SK-N-SH (cell line): ENCODE measurements around the gene ADCY4. TPM values are rescaled to one million over a fixed set of nuclear protein-coding genes. Genes with fewer than 3 reads are reported as not detected.

Experiments
- CTCF ChIA-PET: fragments of 300-600, 350-600 bp; formaldehyde crosslinking; extraction: SDS; loops from one replicate; lab custom pipeline; 2021; lab: Yijun Ruan, JAX
- POLR2A ChIA-PET: fragments of 350-600 bp; sonication (Branson Sonifier 250); formaldehyde crosslinking; extraction: SDS; loops from one replicate; lab custom pipeline; 2020; ENCODE audit warnings: antibody characterized with exemption, inconsistent platforms; lab: Yijun Ruan, JAX
- DNase-seq: peaks from one replicate; pipeline ENCODE4 v3.0.0; 2012
- H2AFZ ChIP-seq: fragments of 200-600 bp; sonication (generic); 2 replicates; pipeline ENCODE4 v1.8.1; 2016; ENCODE audit warnings: antibody characterized with exemption, mild to moderate bottlenecking, low read depth
- H3F3A ChIP-seq: fragments of 200-600 bp; sonication (generic); replicated peaks from 2 replicates; pipeline ENCODE3; 2016; ENCODE audit warnings: antibody characterized with exemption, mild to moderate bottlenecking; ENCODE audit not compliant: insufficient read depth
- H3K27ac ChIP-seq, 2 experiments: fragments of 200-500 bp in 1 of 2; fragments of 200-600 bp in 1 of 2; sonication (Bioruptor generic) in 1 of 2; sonication (generic), shearing (Covaris generic) in 1 of 2; 2 replicates each; pipeline versions ENCODE4 v1.5.1 to v1.6.1; 2014 to 2016; ENCODE audit warnings: low read depth in 2 of 2, inconsistent platforms in 1 of 2, low read length in 1 of 2, mild to moderate bottlenecking in 1 of 2, mixed read lengths in 1 of 2
- H3K27me3 ChIP-seq: fragments of 200-600 bp; sonication (generic), shearing (Covaris generic); 2 replicates; pipeline ENCODE4 v1.6.1; 2016; ENCODE audit warnings: mixed run types; ENCODE audit not compliant: insufficient read depth
- H3K36me3 ChIP-seq, 2 experiments: fragments of 200-500 bp in 1 of 2; fragments of 200-600 bp in 1 of 2; sonication (Bioruptor generic) in 1 of 2; sonication (generic) in 1 of 2; replicated peaks in 1 of 2; 2 replicates each; pipeline versions ENCODE3 to v1.5.1; 2014 to 2016; ENCODE audit warnings: low read length in 1 of 2, mild to moderate bottlenecking in 1 of 2; ENCODE audit not compliant: insufficient read depth in 2 of 2, control insufficient read depth in 1 of 2
- H3K4me1 ChIP-seq, 2 experiments: fragments of 200-500 bp in 1 of 2; fragments of 200-600 bp in 1 of 2; sonication (Bioruptor generic) in 1 of 2; sonication (generic), shearing (Covaris generic) in 1 of 2; 2 replicates each; pipeline versions ENCODE4 v1.5.1 to v1.6.1; 2014 to 2016; ENCODE audit warnings: low read depth in 1 of 2, low read length in 1 of 2, mixed run types in 1 of 2; ENCODE audit not compliant: insufficient read depth in 2 of 2, control insufficient read depth in 1 of 2
- H3K4me2 ChIP-seq: fragments of 200-600 bp; sonication (generic), shearing (Covaris generic); 2 replicates; pipeline ENCODE4 v1.6.1; 2017; ENCODE audit warnings: mixed run types
- H3K4me3 ChIP-seq, 2 experiments: fragments of 200-500 bp in 1 of 2; fragments of 200-600 bp in 1 of 2; sonication (Bioruptor generic) in 1 of 2; sonication (generic), shearing (Covaris generic) in 1 of 2; 2 replicates each; pipeline versions ENCODE4 v1.5.1 to v1.8.1; 2014 to 2016; ENCODE audit warnings: low read depth in 2 of 2, inconsistent platforms in 1 of 2, low read length in 1 of 2, mild to moderate bottlenecking in 1 of 2, mixed read lengths in 1 of 2, moderate library complexity in 1 of 2
- H3K79me2 ChIP-seq: fragments of 200-600 bp; sonication (generic); 2 replicates; pipeline ENCODE4 v1.8.1; 2017; ENCODE audit warnings: mild to moderate bottlenecking; ENCODE audit not compliant: insufficient read depth
- H3K9ac ChIP-seq: fragments of 200-600 bp; sonication (generic); 2 replicates; pipeline ENCODE4 v1.6.1; 2017; ENCODE audit warnings: mixed run types
- H3K9me2 ChIP-seq: fragments of 200-600 bp; sonication (generic); 2 replicates; pipeline ENCODE4 v1.6.1; 2017; ENCODE audit warnings: mixed run types
- H3K9me3 ChIP-seq: fragments of 200-600 bp; sonication (generic); 2 replicates; pipeline ENCODE4 v1.6.1; 2017; ENCODE audit warnings: mixed run types, mild to moderate bottlenecking, moderate library complexity
- H4K20me1 ChIP-seq: fragments of 200-600 bp; sonication (generic); 2 replicates; pipeline ENCODE4 v1.6.1; 2017; ENCODE audit warnings: mild to moderate bottlenecking, mixed run types; ENCODE audit not compliant: insufficient read depth
- CHD2 ChIP-seq: fragments of 150-350 bp; IDR thresholded peaks from 2 replicates; pipeline ENCODE4 v1.6.1; 2018; ENCODE audit warnings: low read length; ENCODE audit not compliant: partially characterized antibody
- ELF1 ChIP-seq: IDR thresholded peaks from 2 replicates; pipeline ENCODE4 v1.4.0; 2012
- EP300 ChIP-seq, 2 experiments: IDR thresholded peaks; 2 replicates each; pipeline versions ENCODE4 v1.4.0 to v1.6.1; 2012; ENCODE audit warnings: borderline replicate concordance in 1 of 2, low read depth in 1 of 2, low read length in 1 of 2
- EZH2phosphoT487 ChIP-seq: fragments of 200-600 bp; sonication (generic); IDR thresholded peaks from 2 replicates; pipeline ENCODE4 v1.6.1; 2017; ENCODE audit warnings: low read depth, mixed run types, mild to moderate bottlenecking, antibody characterized with exemption, moderate library complexity, borderline replicate concordance
- FOSL2 ChIP-seq: IDR thresholded peaks from 2 replicates; pipeline ENCODE4 v1.4.0; 2012; ENCODE audit warnings: low read depth, mild to moderate bottlenecking, moderate library complexity, borderline replicate concordance
- GABPA ChIP-seq: IDR thresholded peaks from 2 replicates; pipeline ENCODE4 v1.4.0; 2012; ENCODE audit warnings: low read depth, mild to moderate bottlenecking
- GATA2 ChIP-seq: sonication (generic); formaldehyde crosslinking; IDR thresholded peaks from 2 replicates; pipeline ENCODE4 v1.5.0; 2020; ENCODE audit warnings: mild to moderate bottlenecking, missing genetic modification reagents
- JUND ChIP-seq: IDR thresholded peaks from 2 replicates; pipeline ENCODE4 v1.4.0; 2012
- POLR2AphosphoS5 ChIP-seq: IDR thresholded peaks from 2 replicates; pipeline ENCODE4 v1.6.1; 2012; ENCODE audit warnings: low read depth, low read length
- RAD21 ChIP-seq: IDR thresholded peaks from 2 replicates; pipeline ENCODE4 v1.6.1; 2012; ENCODE audit warnings: mild to moderate bottlenecking, low read length
- SMC3 ChIP-seq: IDR thresholded peaks from 2 replicates; pipeline ENCODE4 v1.6.1; 2012; ENCODE audit warnings: low read depth, low read length, improper control_type of control experiment
- TAF1 ChIP-seq: IDR thresholded peaks from 2 replicates; pipeline ENCODE4 v1.6.1; 2012; ENCODE audit warnings: low read depth, mild to moderate bottlenecking, low read length, moderate library complexity, borderline replicate concordance
- TEAD4 ChIP-seq: IDR thresholded peaks from 2 replicates; pipeline ENCODE4 v1.4.0; 2012; ENCODE audit warnings: mild to moderate bottlenecking, borderline replicate concordance; ENCODE audit not compliant: insufficient read depth
- WGBS: methylation state at CpG from one replicate; pipeline ENCODE4 v1.1.6; 2017; ENCODE audit warnings: low lambda C conversion rate; 5-methylcytosine and 5-hydroxymethylcytosine counted together
- polyA plus RNA-seq, 3 experiments: library from polyadenylated mRNA; depleted of rRNA; stranded (reverse); fragments of >200 nt; gene quantifications; 2 replicates each; pipeline ENCODE4 v1.2.3, GENCODE V29; 2012
- TF ChIP-seq, protein P1 (sequence below): IDR thresholded peaks from 2 replicates; pipeline ENCODE4 v1.6.1; 2012; ENCODE audit warnings: mild to moderate bottlenecking, low read depth, low read length, moderate library complexity
- TF ChIP-seq, protein P2 (sequence below): IDR thresholded peaks from 2 replicates; pipeline ENCODE4 v1.4.0; 2012; ENCODE audit warnings: low read depth, borderline replicate concordance
- TF ChIP-seq, protein P3 (sequence below): IDR thresholded peaks from 2 replicates; pipeline ENCODE4; 2012
- TF ChIP-seq, protein P4 (sequence below): IDR thresholded peaks from 2 replicates; pipeline ENCODE4 v1.4.0; 2012; ENCODE audit warnings: low read depth, borderline replicate concordance

Gene ADCY4
- polyA plus RNA-seq, 1 of the 3 experiments (the other 2 are of a cell fraction), result 0.08 TPM

DNA sequence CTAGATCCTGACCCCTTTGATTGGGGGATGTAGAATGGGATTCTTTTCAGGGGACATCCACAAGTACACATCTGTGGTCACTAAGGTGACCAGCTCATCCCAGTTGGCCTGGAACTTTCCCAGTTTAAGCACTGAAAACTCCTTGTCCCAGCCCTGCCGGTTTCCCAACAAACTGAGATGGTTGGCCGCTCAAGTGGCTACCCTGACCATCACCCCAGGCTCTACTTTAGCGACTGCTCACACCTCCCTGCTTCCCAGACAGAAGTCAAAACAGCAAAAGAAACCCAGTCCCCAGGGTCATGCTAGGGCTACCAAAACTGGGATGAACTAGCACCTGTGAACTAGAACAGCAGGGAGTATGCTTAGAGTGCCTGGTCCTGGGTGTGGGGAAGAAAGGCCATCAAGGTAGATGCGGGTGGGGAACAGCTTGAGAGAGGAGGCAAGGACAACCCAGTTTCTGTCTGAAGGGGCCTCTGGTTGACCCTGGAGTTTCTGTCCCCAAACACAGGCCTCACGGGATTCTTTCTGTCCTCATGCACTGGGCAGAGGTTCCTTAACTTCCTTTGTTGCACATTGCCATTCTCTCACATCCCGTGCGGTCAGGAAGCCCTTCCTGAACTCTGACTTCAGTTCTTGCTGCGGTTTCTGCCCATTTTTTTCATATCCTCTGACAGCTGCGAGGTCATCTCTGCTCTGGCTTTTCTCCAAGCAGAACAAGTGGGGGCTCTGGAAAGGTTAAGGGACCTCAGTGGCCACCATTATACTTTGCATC is 21.9 kb downstream of the ADCY4 start:
- Histone ChIP-seq H3K9ac (no peak overlapping the region), H2AFZ (no peak overlapping the region), H3F3A (peaks cover 13% of the 10 kb centered on the region), H3K36me3 (peaks cover 6 to 23% of the 10 kb centered on the region in 2 experiments), H3K79me2 (no peaks in the 10 kb centered on the region), H3K4me3 (no peak overlapping the region), H3K9me3 (no peaks in the 10 kb centered on the region), H3K4me2 (no peak overlapping the region), H3K4me1 (peaks cover 2 to 8% of the 10 kb centered on the region in 2 experiments; a peak in 2 of 4 replicates), H3K9me2 (no peaks in the 10 kb centered on the region), H4K20me1 (no peaks in the 10 kb centered on the region), H3K27me3 (no peaks in the 10 kb centered on the region), H3K27ac (no peak overlapping the region)
- no peak for TF ChIP-seq EP300 (IDR thresholded peaks at IDR 0.05; ENCODE audit: borderline replicate concordance in 1 of 2, low read depth in 1 of 2, low read length in 1 of 2)
- 80% methylated on average over 7 of the region's 9 CpGs for WGBS
- ChIA-PET CTCF (interaction anchor here (1.0 to 2.5 kb wide), 7 partner anchors 9 to 124 kb away, joined by 3 to 19 read pairs (median 5); partner anchors contain the start of gene TINF2), POLR2A (no interaction called here)
- DNase-seq, result no peak

DNA sequence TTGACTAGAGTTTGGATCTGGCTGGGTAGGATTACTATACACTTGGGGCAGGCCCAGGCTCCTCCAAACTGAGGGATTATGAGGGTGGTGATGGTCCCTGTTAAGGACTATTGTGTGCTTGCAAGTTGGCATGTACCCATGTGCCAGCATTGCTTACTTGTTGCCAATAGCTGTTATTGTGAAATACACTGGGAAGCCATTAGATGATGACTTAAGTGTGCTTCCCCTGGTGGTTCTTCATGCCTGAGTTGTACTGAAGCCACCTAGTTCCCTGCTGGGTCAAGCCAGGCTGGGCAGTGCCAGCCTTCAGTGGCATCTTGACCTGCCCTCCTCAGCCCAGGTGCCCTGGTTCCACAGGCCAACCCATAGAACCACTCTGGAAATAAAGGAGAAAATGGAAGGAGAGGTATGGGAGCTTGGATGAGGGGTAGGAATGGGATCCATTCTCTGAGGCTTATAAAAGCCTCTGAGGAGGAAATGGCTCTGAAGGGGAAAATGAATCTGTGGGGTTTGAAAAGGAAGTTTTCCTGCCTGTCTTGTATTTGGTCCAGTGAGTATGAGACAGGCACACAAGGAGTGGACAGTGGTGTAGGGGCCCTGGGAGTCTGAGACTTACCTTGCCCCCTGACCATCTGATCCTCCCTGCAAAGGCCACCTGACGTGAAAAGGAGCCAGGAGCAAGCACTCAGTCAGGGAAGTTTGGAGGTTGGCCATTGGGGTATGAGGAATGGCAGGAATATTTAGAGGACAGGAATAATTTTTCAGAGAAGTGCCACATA is 22.8 kb downstream of the ADCY4 start:
- no peak overlapping the region for H3K4me2 ChIP-seq
- no peaks in the 10 kb centered on the region for H4K20me1 ChIP-seq
- 87% methylated on average over 1 of the region's 1 CpG for WGBS
- no peak overlapping the region for H2AFZ ChIP-seq
- H3K4me3 ChIP-seq, result no peak overlapping the region
- ChIA-PET CTCF (interaction anchor here (1.0 to 6.7 kb wide), 6 partner anchors 11 to 125 kb away, joined by 4 to 115 read pairs (median 8); partner anchors contain the start of gene TINF2), POLR2A (no interaction called here)
- H3F3A ChIP-seq, result peaks cover 6% of the 10 kb centered on the region
- H3K4me1 ChIP-seq, result peaks cover under 1 to 2% of the 10 kb centered on the region in 2 experiments; a peak in 2 of 4 replicates
- no peaks in the 10 kb centered on the region for H3K27me3 ChIP-seq
- H3K36me3 ChIP-seq, result peaks cover 6 to 26% of the 10 kb centered on the region in 2 experiments
- no peak overlapping the region for H3K27ac ChIP-seq
- H3K9me2 ChIP-seq, result no peaks in the 10 kb centered on the region
- no peaks in the 10 kb centered on the region for H3K9me3 ChIP-seq
- H3K79me2 ChIP-seq, result no peaks in the 10 kb centered on the region
- DNase-seq, result no peak
- H3K9ac ChIP-seq, result no peak overlapping the region
- TF ChIP-seq TEAD4 (no peak), GATA2 (CRISPR knock-in tag) (no peak), RAD21 (no peak), EZH2phosphoT487 (no peak), FOSL2 (no peak), EP300 (IDR thresholded peaks at IDR 0.05; ENCODE audit: borderline replicate concordance in 1 of 2, low read depth in 1 of 2, low read length in 1 of 2) (no peak), GABPA (no peak), SMC3 (no peak), TAF1 (no peak), ELF1 (no peak), CHD2 (no peak), JUND (no peak), POLR2AphosphoS5 (no peak)
- TF ChIP-seq, protein P1, sequence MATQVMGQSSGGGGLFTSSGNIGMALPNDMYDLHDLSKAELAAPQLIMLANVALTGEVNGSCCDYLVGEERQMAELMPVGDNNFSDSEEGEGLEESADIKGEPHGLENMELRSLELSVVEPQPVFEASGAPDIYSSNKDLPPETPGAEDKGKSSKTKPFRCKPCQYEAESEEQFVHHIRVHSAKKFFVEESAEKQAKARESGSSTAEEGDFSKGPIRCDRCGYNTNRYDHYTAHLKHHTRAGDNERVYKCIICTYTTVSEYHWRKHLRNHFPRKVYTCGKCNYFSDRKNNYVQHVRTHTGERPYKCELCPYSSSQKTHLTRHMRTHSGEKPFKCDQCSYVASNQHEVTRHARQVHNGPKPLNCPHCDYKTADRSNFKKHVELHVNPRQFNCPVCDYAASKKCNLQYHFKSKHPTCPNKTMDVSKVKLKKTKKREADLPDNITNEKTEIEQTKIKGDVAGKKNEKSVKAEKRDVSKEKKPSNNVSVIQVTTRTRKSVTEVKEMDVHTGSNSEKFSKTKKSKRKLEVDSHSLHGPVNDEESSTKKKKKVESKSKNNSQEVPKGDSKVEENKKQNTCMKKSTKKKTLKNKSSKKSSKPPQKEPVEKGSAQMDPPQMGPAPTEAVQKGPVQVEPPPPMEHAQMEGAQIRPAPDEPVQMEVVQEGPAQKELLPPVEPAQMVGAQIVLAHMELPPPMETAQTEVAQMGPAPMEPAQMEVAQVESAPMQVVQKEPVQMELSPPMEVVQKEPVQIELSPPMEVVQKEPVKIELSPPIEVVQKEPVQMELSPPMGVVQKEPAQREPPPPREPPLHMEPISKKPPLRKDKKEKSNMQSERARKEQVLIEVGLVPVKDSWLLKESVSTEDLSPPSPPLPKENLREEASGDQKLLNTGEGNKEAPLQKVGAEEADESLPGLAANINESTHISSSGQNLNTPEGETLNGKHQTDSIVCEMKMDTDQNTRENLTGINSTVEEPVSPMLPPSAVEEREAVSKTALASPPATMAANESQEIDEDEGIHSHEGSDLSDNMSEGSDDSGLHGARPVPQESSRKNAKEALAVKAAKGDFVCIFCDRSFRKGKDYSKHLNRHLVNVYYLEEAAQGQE, result no peak
- TF ChIP-seq, protein P2, sequence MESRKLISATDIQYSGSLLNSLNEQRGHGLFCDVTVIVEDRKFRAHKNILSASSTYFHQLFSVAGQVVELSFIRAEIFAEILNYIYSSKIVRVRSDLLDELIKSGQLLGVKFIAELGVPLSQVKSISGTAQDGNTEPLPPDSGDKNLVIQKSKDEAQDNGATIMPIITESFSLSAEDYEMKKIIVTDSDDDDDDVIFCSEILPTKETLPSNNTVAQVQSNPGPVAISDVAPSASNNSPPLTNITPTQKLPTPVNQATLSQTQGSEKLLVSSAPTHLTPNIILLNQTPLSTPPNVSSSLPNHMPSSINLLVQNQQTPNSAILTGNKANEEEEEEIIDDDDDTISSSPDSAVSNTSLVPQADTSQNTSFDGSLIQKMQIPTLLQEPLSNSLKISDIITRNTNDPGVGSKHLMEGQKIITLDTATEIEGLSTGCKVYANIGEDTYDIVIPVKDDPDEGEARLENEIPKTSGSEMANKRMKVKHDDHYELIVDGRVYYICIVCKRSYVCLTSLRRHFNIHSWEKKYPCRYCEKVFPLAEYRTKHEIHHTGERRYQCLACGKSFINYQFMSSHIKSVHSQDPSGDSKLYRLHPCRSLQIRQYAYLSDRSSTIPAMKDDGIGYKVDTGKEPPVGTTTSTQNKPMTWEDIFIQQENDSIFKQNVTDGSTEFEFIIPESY, result no peak
- TF ChIP-seq, protein P3, sequence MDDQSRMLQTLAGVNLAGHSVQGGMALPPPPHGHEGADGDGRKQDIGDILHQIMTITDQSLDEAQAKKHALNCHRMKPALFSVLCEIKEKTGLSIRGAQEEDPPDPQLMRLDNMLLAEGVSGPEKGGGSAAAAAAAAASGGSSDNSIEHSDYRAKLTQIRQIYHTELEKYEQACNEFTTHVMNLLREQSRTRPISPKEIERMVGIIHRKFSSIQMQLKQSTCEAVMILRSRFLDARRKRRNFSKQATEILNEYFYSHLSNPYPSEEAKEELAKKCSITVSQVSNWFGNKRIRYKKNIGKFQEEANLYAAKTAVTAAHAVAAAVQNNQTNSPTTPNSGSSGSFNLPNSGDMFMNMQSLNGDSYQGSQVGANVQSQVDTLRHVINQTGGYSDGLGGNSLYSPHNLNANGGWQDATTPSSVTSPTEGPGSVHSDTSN, result no peak
- TF ChIP-seq, protein P4, sequence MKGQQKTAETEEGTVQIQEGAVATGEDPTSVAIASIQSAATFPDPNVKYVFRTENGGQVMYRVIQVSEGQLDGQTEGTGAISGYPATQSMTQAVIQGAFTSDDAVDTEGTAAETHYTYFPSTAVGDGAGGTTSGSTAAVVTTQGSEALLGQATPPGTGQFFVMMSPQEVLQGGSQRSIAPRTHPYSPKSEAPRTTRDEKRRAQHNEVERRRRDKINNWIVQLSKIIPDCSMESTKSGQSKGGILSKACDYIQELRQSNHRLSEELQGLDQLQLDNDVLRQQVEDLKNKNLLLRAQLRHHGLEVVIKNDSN, result no peak
